ENCODE data around the gene ADGRD2.

The ADGRD2 gene

DNA sequence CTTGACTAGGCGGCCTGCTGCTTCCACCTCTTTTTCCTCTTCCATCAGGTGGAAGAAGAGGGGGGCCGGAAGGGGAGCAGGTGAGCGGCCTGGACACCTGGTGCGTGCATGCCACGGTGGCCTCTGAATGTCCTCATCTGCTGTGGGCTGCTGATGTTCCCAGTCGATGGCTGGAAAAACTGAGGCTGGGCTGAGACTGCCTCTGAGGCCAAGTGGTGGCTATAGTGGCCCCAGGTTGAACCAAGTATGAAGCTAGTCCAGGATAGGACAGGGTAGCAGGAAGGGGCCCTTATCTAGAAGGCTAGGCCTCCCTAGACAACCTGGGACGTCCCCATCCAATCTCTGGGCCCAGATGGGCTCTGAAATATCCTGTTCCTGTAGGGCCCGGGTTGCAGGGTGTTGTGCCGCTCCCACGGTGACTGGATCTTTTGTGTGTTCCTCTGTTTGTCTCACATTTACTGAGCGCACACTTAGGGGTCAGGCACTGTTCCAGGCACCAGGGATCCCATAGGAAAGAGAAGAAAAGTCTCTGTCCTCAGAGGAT, 57.7 kb downstream of the ADGRD2 start:
- Histone ChIP-seq H3K79me2 (ENCODE audit: control insufficient read depth, low read length) (no peaks in the 10 kb centered on the region), H3K27me3 (ENCODE audit: control insufficient read depth, low read length) (no peaks in the 10 kb centered on the region), H3K9me3 (ENCODE audit: control insufficient read depth, insufficient read depth, low read length) (no peaks in the 10 kb centered on the region), H3F3A (ENCODE audit: control insufficient read depth, insufficient read depth) (no peaks in the 10 kb centered on the region), H3K4me1 (ENCODE audit: control insufficient read depth, low read length) (no peaks in the 10 kb centered on the region), H3K4me2 (ENCODE audit: low read length) (no peak overlapping the region), H3K9me2 (replicated peaks; ENCODE audit: control insufficient read depth, low read length) (no peaks in the 10 kb centered on the region), H3K36me3 (ENCODE audit: control insufficient read depth, low read length) (no peaks in the 10 kb centered on the region), H4K20me1 (ENCODE audit: control insufficient read depth, insufficient read depth, low read depth, low read length) (no peaks in the 10 kb centered on the region), H3K27ac (ENCODE audit: low read depth, low read length) (no peak overlapping the region), H3K4me3 (ENCODE audit: low read length) (no peak overlapping the region)
- TF ChIP-seq CTCF (IDR thresholded peaks at IDR 0.05; ENCODE audit: low read depth, low read length, poor library complexity, severe bottlenecking) (no peak), EZH2phosphoT487 (IDR thresholded peaks at IDR 0.05; ENCODE audit: borderline replicate concordance, low read length) (no peak)

DNA sequence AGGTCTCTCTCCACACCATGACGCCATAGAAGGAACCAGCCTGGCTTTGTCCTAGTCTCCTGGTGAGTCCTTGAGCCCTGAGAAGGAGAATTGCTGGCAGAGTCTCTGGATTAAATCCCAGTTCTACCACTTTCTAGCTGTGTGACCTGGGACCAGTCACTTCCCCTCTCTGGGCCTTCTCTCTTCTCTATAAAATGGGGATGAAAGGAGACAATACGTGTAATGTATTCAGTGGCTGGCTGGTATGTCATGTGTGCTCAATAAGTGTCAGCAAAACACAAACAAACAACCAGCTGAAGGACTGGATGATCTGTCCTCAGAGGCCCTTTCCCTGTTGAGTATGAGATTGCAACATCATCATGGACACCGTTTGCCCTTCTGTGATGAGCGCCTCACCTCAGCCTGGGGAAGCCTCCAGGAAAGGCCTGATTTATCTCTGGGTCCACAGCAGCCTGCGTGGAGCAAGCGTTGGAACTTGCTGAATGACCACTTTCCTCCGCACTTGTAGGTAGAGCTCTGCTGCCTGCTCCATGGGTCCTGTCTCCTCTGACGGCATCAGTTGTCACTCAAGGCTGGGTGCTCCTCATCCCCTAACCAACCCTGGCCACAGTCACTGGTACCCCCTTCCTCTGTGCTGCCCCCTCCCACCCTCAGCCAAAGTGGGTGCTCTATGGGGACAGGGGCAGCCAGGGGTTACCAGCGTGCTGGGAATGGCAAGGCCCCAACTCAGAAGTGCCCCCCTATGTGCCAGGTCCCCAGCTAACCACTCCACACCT, 60.6 kb downstream of the ADGRD2 start:
- TF ChIP-seq EZH2phosphoT487 (IDR thresholded peaks at IDR 0.05; ENCODE audit: borderline replicate concordance, low read length) = no peak
- no peak for TF ChIP-seq CTCF (IDR thresholded peaks at IDR 0.05; ENCODE audit: low read depth, low read length, poor library complexity, severe bottlenecking)
- H3K9me3 ChIP-seq (ENCODE audit: control insufficient read depth, insufficient read depth, low read length) = no peaks in the 10 kb centered on the region
- H3K79me2 ChIP-seq (ENCODE audit: control insufficient read depth, low read length) = no peaks in the 10 kb centered on the region
- H3K4me3 ChIP-seq (ENCODE audit: low read length) = no peak overlapping the region
- no peaks in the 10 kb centered on the region for H3K27me3 ChIP-seq (ENCODE audit: control insufficient read depth, low read length)
- H3K4me2 ChIP-seq (ENCODE audit: low read length) = no peak overlapping the region
- peaks cover 5% of the 10 kb centered on the region; the same call in 1 of the 2 replicates for H3K4me1 ChIP-seq (ENCODE audit: control insufficient read depth, low read length)
- no peaks in the 10 kb centered on the region for H3K36me3 ChIP-seq (ENCODE audit: control insufficient read depth, low read length)
- H3K27ac ChIP-seq (ENCODE audit: low read depth, low read length) = no peak overlapping the region
- H3K9me2 ChIP-seq (replicated peaks; ENCODE audit: control insufficient read depth, low read length) = no peaks in the 10 kb centered on the region
- H4K20me1 ChIP-seq (ENCODE audit: control insufficient read depth, insufficient read depth, low read depth, low read length) = no peaks in the 10 kb centered on the region; the same call in 1 of the 2 replicates
- no peaks in the 10 kb centered on the region for H3F3A ChIP-seq (ENCODE audit: control insufficient read depth, insufficient read depth)

- no peaks in the 10 kb centered on the region; the same call in 1 of the 2 replicates for H4K20me1 ChIP-seq (ENCODE audit: control insufficient read depth, insufficient read depth, low read depth, low read length)
- no peak for TF ChIP-seq EZH2phosphoT487 (IDR thresholded peaks at IDR 0.05; ENCODE audit: borderline replicate concordance, low read length)
- TF ChIP-seq CTCF (IDR thresholded peaks at IDR 0.05; ENCODE audit: low read depth, low read length, poor library complexity, severe bottlenecking) = no peak
- no peak overlapping the region for H3K4me3 ChIP-seq (ENCODE audit: low read length)
- H3F3A ChIP-seq (ENCODE audit: control insufficient read depth, insufficient read depth) = no peaks in the 10 kb centered on the region
- no peaks in the 10 kb centered on the region for H3K9me2 ChIP-seq (replicated peaks; ENCODE audit: control insufficient read depth, low read length)
- no peaks in the 10 kb centered on the region for H3K79me2 ChIP-seq (ENCODE audit: control insufficient read depth, low read length)
- no peak overlapping the region for H3K27ac ChIP-seq (ENCODE audit: low read depth, low read length)
- peaks cover 5% of the 10 kb centered on the region; the same call in 1 of the 2 replicates for H3K4me1 ChIP-seq (ENCODE audit: control insufficient read depth, low read length)
- no peaks in the 10 kb centered on the region for H3K9me3 ChIP-seq (ENCODE audit: control insufficient read depth, insufficient read depth, low read length)
- H3K27me3 ChIP-seq (ENCODE audit: control insufficient read depth, low read length) = no peaks in the 10 kb centered on the region
- no peaks in the 10 kb centered on the region for H3K36me3 ChIP-seq (ENCODE audit: control insufficient read depth, low read length)
- no peak overlapping the region for H3K4me2 ChIP-seq (ENCODE audit: low read length)
These were observed 61.2 kb downstream of the ADGRD2 start for GRCh38 chr9:124511426-124511840.

All from DOHH2 (cell line).